Small intestine (tissue), 7 donors: ENCODE results near the gene CUL7. TPM values are rescaled to one million over a fixed set of nuclear protein-coding genes. Genes with fewer than 3 reads are reported as not detected.
"Not testable (repeated sequence)": the region's sequence is repeated elsewhere in the genome, so short reads cannot be mapped to it uniquely, and the experiment has no call there.

ENCODE experiments used
- DNase-seq, 2 donors: peaks; one replicate each; pipeline versions ENCODE4 v3.0.0 to v3.0.0-alpha.2; 2013
- FAIRE-seq: peaks from 2 replicates; lab custom pipeline; 2012; peaks lifted over from hg19 to GRCh38; lab: Jason Lieb, UNC
- H3K27ac ChIP-seq, 3 donors: one replicate each; pipeline ENCODE4 v1.5.1; 2013; ENCODE audit warnings: low read length in 2 of 3, mild to moderate bottlenecking in 2 of 3, control low read depth in 1 of 3, inconsistent platforms in 1 of 3, low read depth in 1 of 3, moderate library complexity in 1 of 3
- H3K27me3 ChIP-seq, 3 donors: one replicate each; pipeline ENCODE4 v1.6.1; 2013; ENCODE audit warnings: low read length in 3 of 3, inconsistent platforms in 1 of 3; ENCODE audit not compliant: control insufficient read depth in 3 of 3, insufficient read depth in 3 of 3
- H3K36me3 ChIP-seq, 3 donors: one replicate each; pipeline ENCODE4 v1.6.1; 2013; ENCODE audit warnings: low read length in 3 of 3, inconsistent platforms in 1 of 3, low read depth in 1 of 3, mild to moderate bottlenecking in 1 of 3, moderate library complexity in 1 of 3; ENCODE audit not compliant: control insufficient read depth in 3 of 3, insufficient read depth in 2 of 3
- H3K4me1 ChIP-seq, 3 donors: one replicate each; pipeline ENCODE4 v1.6.1; 2013; ENCODE audit warnings: low read length in 2 of 3, inconsistent platforms in 1 of 3, low read depth in 1 of 3, mild to moderate bottlenecking in 1 of 3, moderate library complexity in 1 of 3; ENCODE audit not compliant: control insufficient read depth in 3 of 3, insufficient read depth in 2 of 3
- H3K4me3 ChIP-seq, 3 donors: one replicate each; pipeline ENCODE4 v1.5.1; 2013; ENCODE audit warnings: low read length in 3 of 3, control low read depth in 1 of 3, inconsistent platforms in 1 of 3, low read depth in 1 of 3, mild to moderate bottlenecking in 1 of 3, moderate library complexity in 1 of 3
- H3K9me3 ChIP-seq, 2 donors: one replicate each; pipeline ENCODE4 v1.6.1; 2013; ENCODE audit warnings: low read depth in 1 of 2, low read length in 1 of 2; ENCODE audit not compliant: control insufficient read depth in 2 of 2, insufficient read depth in 1 of 2
- WGBS, 3 donors: extraction: QIAGEN DNeasy Blood & Tissue Kit; methylation state at CpG; one replicate each; pipeline ENCODE4 v1.1.7; 2013; 5-methylcytosine and 5-hydroxymethylcytosine counted together
- polyA plus RNA-seq, 4 donors: library from polyadenylated mRNA; stranded (reverse) in 3 of 4; unstranded in 1 of 4; fragments of 200-250 nt in 3 of 4; fragments of 120-200 nt in 1 of 4; gene quantifications; one replicate each; pipeline versions ENCODE4 v1.2.1 to v1.2.3, GENCODE V29; 2013
- donor health status: healthy with polysubstance abuse.
- donor health status: control.
- donor health status: control.
- donor health status: Bipolar disorder and iron deficiency.
- donor health status: healthy.

Gene CUL7
- polyA plus RNA-seq, 4 donors: 5.7 to 41.8 (median 6.7) TPM

DNA sequence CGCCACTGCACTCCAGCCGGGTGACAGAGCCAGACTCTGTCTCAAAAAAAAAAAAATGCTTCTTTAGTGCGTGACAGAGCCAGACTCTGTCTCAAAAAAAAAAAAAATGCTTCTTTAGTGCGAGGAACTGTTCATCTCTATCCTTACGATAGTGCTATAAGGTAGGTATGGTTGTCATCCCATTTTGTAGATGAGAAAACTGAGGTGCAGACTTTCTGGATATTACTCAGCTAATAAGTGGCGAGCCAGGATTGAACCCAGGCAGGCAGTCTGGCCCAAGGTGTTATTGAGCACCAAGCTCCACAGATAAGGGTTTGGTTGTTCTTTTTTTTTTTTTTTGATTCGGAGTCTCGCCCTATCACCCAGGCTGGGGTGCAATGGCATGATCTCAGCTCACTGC, 51.8 kb downstream of the CUL7 start:
- no peak for DNase-seq
- H3K4me1 ChIP-seq: no peaks in the 10 kb centered on the region
- 92 to 96% (median 94%) methylated on average over 8 of the region's 8 CpGs for WGBS, 3 donors
- H3K27me3 ChIP-seq: no peaks in the 10 kb centered on the region
- FAIRE-seq: no peak
- H3K36me3 ChIP-seq: peaks cover 6 to 64% (median 7%) of the 10 kb centered on the region in 3 donors
- H3K9me3 ChIP-seq: no peaks in the 10 kb centered on the region
- no peak overlapping the region for H3K4me3 ChIP-seq
- no peak overlapping the region for H3K27ac ChIP-seq

DNA sequence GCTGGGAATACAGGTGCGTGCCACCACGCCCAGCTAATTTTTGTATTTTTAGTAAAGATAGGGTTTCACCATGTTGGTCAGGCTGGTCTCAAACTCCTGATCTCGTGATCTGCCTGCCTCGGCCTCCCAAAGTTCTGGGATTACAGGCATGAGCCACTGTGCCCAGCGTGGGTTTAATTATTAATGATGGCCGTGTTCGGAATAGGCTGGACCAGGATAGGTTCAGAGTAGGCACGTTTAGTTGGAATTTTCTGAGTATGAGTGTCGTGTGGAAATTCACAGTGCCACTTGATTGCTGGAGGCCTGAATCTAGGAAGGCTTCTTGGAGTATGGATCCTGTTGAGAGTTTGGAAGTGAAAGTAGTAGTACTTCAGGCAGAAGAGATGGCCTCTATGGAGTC, 55.4 kb downstream of the CUL7 start:
- peaks cover 0 to 63% (median 2%) of the 10 kb centered on the region in 3 donors for H3K36me3 ChIP-seq
- FAIRE-seq, H3K4me1 ChIP-seq, H3K4me3 ChIP-seq, H3K27me3 ChIP-seq, DNase-seq, H3K27ac ChIP-seq, H3K9me3 ChIP-seq: not testable (repeated sequence)
- WGBS, 3 donors: 77 to 88% (median 82%) methylated on average over 9 of the region's 9 CpGs

DNA sequence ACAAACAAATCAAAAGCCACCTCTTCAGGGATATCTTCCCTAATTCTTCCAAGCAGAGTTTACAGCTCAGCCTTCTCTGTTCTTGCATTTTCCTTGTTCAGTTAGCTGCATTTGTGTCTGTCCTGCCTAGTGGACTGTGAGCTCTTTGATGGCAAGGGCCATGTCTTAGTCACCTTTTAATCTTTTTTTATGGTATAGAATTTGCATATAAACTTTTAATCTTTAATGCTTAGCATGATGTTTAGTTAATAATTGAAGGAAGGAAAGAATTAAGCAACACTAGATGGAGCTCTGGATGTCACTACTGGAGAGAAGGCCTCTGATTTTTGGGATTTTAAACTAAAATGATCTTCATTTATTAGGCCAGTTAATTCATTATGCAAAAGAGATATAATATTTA, 57.1 kb downstream of the CUL7 start:
- Histone ChIP-seq H3K9me3 (no peaks in the 10 kb centered on the region), H3K4me1 (peaks cover 0 to 7% (median 0%) of the 10 kb centered on the region in 3 donors), H3K27ac (peak overlapping the region in 1 of 3 donors; percentile 39), H3K27me3 (no peaks in the 10 kb centered on the region), H3K4me3 (no peak overlapping the region), H3K36me3 (peaks cover 0 to 58% (median 2%) of the 10 kb centered on the region in 3 donors)
- FAIRE-seq (peak; percentile 74), DNase-seq (peak; percentile 73 to 92)

DNA sequence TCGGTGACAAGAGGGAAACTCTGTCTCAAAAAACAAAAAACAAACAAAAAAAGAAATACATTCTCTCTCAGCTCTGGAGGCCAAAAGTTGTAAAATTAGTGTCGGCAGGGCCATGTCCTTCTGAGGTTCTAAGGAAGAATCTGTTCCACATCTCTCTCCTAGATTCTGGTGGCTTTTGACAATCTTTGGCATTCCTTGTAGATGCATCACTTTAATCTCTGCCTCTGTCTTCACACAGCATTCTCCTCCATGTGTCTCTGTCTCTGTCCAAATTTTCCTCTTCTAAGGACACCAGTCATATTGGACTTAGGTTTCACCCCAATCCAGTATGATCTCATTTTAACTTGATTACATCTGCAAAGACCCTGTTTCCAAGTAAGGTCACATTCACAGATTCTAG, 60.2 kb downstream of the CUL7 start:
- Histone ChIP-seq H3K36me3 (peaks cover 0 to 48% (median 3%) of the 10 kb centered on the region in 3 donors), H3K9me3 (no peaks in the 10 kb centered on the region), H3K4me1 (peaks cover 0 to 33% (median 0%) of the 10 kb centered on the region in 3 donors), H3K27me3 (no peaks in the 10 kb centered on the region), H3K4me3 (no peak overlapping the region), H3K27ac (no peak overlapping the region)
- no peak for DNase-seq
- 81 to 92% (median 92%) methylated on average over 2 of the region's 2 CpGs for WGBS, 3 donors
- no peak for FAIRE-seq

DNA sequence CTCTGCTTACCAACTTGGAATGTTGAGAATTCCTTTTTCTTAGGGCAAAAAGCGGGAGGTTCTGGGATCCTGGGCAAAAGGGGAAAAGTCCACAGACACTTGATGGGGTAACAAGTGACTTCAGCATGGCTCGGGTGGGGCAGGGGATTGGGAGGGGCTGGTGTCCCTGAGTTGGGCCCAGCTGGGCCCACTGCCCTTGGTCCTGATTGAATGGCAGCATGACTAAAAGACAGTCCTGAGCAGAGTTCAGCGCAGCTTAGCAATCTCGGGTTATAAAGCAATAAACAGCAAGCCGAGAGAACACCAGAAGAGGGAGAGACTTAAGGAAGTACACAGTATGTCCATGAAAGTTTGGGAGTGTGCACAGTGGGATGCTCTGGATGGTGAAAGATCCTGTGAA, 63.7 kb downstream of the CUL7 start:
- H3K36me3 ChIP-seq: peaks cover 0 to 50% (median 3%) of the 10 kb centered on the region in 3 donors
- FAIRE-seq: no peak
- peaks cover 0 to 55% (median 4%) of the 10 kb centered on the region in 3 donors for H3K4me1 ChIP-seq
- DNase-seq: peak; percentile 89 to 96
- WGBS, 3 donors: 34 to 60% (median 41%) methylated on average over 5 of the region's 5 CpGs
- H3K27me3 ChIP-seq: no peaks in the 10 kb centered on the region
- no peaks in the 10 kb centered on the region for H3K9me3 ChIP-seq
- H3K27ac ChIP-seq: peak overlapping the region; percentile 62 to 80 (median 69)
- no peak overlapping the region for H3K4me3 ChIP-seq

DNA sequence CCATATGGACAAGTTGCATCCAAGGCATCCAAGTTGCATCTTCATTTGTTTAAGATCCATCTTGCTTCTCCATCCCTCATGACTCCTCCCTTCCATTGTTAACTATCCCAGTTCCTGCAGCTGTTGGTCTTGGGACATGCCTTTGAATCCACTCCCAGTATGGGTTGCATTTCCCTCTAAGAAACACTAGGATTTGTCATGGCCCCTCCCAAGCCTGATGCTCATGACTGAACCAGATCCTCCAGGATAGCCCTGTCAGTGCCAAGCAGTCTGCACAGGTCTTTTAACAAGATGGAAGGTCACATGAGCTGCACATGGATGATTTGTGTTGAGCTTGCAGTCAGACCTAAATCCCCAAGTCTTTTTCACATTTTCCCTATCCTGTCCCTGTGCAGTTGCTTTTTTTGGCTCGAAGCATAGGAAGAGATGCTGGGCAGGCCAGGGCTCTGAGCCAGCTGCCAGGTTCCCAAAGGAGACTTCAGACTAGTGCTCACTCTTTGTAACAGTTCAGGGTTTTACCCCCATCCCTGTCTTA, 65.1 kb downstream of the CUL7 start:
- H3K36me3 ChIP-seq: peaks cover 0 to 38% (median 3%) of the 10 kb centered on the region in 3 donors
- FAIRE-seq (no peak), DNase-seq (no peak)
- no peaks in the 10 kb centered on the region for H3K27me3 ChIP-seq
- 59 to 86% (median 70%) methylated on average over 1 of the region's 1 CpG for WGBS, 3 donors
- H3K9me3 ChIP-seq: no peaks in the 10 kb centered on the region
- H3K27ac ChIP-seq: peak overlapping the region in 1 of 3 donors; percentile 80
- no peak overlapping the region for H3K4me3 ChIP-seq
- peaks cover 0 to 57% (median 4%) of the 10 kb centered on the region in 3 donors for H3K4me1 ChIP-seq

Other genes starting within 250 kb of the CUL7 start
- gene RPL7L1, start 174.2 kb downstream of the CUL7 start, polyA plus RNA-seq: 10 to 100 TPM; 23.7 to 90.6 (median 46.5) TPM
- under 1 TPM in 1 of 4 donors, not detected in 3; 0.06 TPM for gene PTCRA, start 137.8 kb downstream of the CUL7 start, polyA plus RNA-seq
- gene CNPY3, start 124.4 kb downstream of the CUL7 start, polyA plus RNA-seq: 10 to 100 TPM in 3 of 4 donors, 1 to 10 TPM in 1; 8.7 to 57.3 (median 25.3) TPM
- gene GNMT, start 93.1 kb downstream of the CUL7 start, polyA plus RNA-seq: under 1 TPM in 2 of 4 donors, not detected in 2; 0.34 to 0.35 TPM
- gene PEX6, start 74.7 kb downstream of the CUL7 start, polyA plus RNA-seq: 10 to 100 TPM; 17.8 to 51.4 (median 35.9) TPM
- 10 to 100 TPM; 44.2 to 96.8 (median 58.1) TPM for gene PPP2R5D, start 69.3 kb downstream of the CUL7 start, polyA plus RNA-seq
- 10 to 100 TPM; 62.6 to 90.8 (median 74.8) TPM for gene MEA1, start 39.9 kb downstream of the CUL7 start, polyA plus RNA-seq
- gene KLHDC3, start 39.6 kb downstream of the CUL7 start, polyA plus RNA-seq: 100 to 1,000 TPM in 1 of 4 donors, 10 to 100 TPM in 3; 72.4 to 103 (median 75.3) TPM
- 10 to 100 TPM; 32.2 to 50.0 (median 42.0) TPM for gene RRP36, start 32.2 kb downstream of the CUL7 start, polyA plus RNA-seq
- 100 to 1,000 TPM in 2 of 4 donors, 10 to 100 TPM in 2; 53.4 to 127 (median 90.9) TPM for gene MRPL2, start 5.6 kb upstream of the CUL7 start, polyA plus RNA-seq
- gene KLC4, start 5.8 kb upstream of the CUL7 start, polyA plus RNA-seq: 100 to 1,000 TPM in 3 of 4 donors, 10 to 100 TPM in 1; 36.3 to 333 (median 206) TPM
- gene PTK7, start 22.5 kb upstream of the CUL7 start, polyA plus RNA-seq: 10 to 100 TPM in 2 of 4 donors, 1 to 10 TPM in 2; 1.1 to 36.5 (median 6.9) TPM
- gene SRF, start 117.4 kb upstream of the CUL7 start, polyA plus RNA-seq: 10 to 100 TPM in 3 of 4 donors, 1 to 10 TPM in 1; 8.9 to 24.0 (median 16.2) TPM
- gene CUL9, start 128.3 kb upstream of the CUL7 start, polyA plus RNA-seq: 10 to 100 TPM; 22.2 to 86.2 (median 52.5) TPM
- gene DNPH1, start 175.6 kb upstream of the CUL7 start, polyA plus RNA-seq: 100 to 1,000 TPM; 192 to 370 (median 327) TPM
- gene TTBK1, start 189.6 kb upstream of the CUL7 start, polyA plus RNA-seq: 1 to 10 TPM in 2 of 4 donors, under 1 TPM in 2; 0.89 to 2.1 (median 1.0) TPM
- under 1 TPM in 2 of 4 donors, not detected in 2; 0.10 to 0.50 TPM for gene SLC22A7, start 244.4 kb upstream of the CUL7 start, polyA plus RNA-seq